Measurements from ENCODE around the gene FGF7.

The FGF7 gene

DNA sequence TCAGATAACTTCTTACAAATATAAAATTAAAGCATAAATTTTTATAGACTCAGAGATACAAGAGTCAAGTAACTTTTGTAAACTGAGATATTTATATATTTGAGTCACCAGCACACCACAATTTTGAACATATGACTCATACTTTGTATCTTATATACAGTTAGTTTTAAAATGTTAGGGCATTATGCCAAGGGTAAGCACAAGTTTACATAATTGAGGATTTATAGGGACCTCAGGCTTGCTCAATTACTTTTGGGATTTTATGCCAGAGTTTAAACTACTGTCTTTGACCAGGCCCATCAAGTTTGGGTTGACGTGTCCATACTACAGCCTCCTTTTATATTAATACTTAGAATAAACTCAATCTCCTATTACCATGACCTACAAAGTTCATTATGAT, 7.4 kb upstream of the FGF7 start:
- peak; percentile 75 for ATAC-seq
- TF ChIP-seq PPARA (CRISPR knock-in tag; IDR thresholded peaks at IDR 0.05; ENCODE audit: borderline replicate concordance) (no peak), ISL1 (CRISPR knock-in tag; IDR thresholded peaks at IDR 0.05) (peak; percentile 14; the same call in 1 of the 2 replicates)

DNA sequence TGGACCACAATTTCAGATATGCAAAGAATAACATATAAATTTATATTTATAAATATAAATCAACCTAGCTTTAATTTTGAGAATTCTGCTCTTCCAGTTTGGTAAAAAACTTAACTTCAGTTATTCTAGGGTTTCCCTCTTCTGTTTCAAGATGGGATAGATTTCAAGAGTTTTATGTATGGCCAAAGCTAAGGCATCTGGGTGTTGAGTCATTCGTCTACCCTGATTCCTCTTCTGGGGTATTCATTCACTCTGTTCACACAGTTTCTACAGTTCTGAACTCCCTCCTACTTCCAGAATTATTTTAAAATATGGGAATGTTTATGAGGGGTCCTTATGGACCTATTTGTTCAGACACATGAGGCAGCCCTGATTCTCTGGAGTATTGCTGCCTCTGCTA, 4.2 kb upstream of the FGF7 start:
- no peak for ATAC-seq

DNA sequence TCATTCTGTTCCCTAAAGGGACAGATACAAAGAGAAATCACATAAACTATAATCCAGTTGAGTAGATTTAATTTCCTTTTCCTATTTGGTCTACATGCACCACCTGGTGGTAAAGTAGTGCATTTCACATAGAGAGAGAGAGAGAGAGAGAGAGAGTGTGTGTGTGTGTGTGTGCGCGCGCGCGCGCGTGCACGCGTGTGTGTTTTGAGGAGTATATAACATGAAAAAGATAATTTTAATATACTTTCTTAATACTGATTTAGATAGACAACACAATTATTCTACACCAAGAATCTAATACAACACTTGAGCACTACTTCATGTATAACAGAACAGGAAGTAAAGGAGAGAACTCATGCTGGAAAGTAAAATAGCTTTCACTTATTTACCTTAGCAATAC, 1.1 kb upstream of the FGF7 start:
- peak; percentile 70 for ATAC-seq
- TF ChIP-seq ZNF8 (CRISPR knock-in tag; IDR thresholded peaks at IDR 0.05): 0 out of 2 replicates have a peak, but pooled peaks have one; percentile 12
- no peak for TF ChIP-seq ISL1 (CRISPR knock-in tag; IDR thresholded peaks at IDR 0.05)

More for the DNA sequence above, 4.2 kb upstream of the FGF7 start:
- TF ChIP-seq ZC3H10 (CRISPR knock-in tag; IDR thresholded peaks at IDR 0.05) (no peak), ZNF8 (CRISPR knock-in tag; IDR thresholded peaks at IDR 0.05) (no peak), GLIS3 (CRISPR knock-in tag; IDR thresholded peaks at IDR 0.05) (no peak), ZNF70 (CRISPR knock-in tag; IDR thresholded peaks at IDR 0.05) (no peak), BACH2 (CRISPR knock-in tag; IDR thresholded peaks at IDR 0.05; ENCODE audit: borderline replicate concordance) (no peak), RARB (CRISPR knock-in tag; IDR thresholded peaks at IDR 0.05) (no peak), OSR1 (CRISPR knock-in tag; IDR thresholded peaks at IDR 0.05) (no peak), TOX (CRISPR knock-in tag; IDR thresholded peaks at IDR 0.05; ENCODE audit: borderline replicate concordance) (no peak), ARNTL (CRISPR knock-in tag; IDR thresholded peaks at IDR 0.05; ENCODE audit: borderline replicate concordance, low read depth) (no peak), CSDC2 (CRISPR knock-in tag; IDR thresholded peaks at IDR 0.05) (no peak), ZNF565 (CRISPR knock-in tag; conservative IDR thresholded peaks at IDR 0.05; ENCODE audit: low read depth) (no peak), ZFP30 (CRISPR knock-in tag; IDR thresholded peaks at IDR 0.05) (no peak), SNAI2 (CRISPR knock-in tag; IDR thresholded peaks at IDR 0.05) (no peak)
- TF ChIP-seq, protein P1, sequence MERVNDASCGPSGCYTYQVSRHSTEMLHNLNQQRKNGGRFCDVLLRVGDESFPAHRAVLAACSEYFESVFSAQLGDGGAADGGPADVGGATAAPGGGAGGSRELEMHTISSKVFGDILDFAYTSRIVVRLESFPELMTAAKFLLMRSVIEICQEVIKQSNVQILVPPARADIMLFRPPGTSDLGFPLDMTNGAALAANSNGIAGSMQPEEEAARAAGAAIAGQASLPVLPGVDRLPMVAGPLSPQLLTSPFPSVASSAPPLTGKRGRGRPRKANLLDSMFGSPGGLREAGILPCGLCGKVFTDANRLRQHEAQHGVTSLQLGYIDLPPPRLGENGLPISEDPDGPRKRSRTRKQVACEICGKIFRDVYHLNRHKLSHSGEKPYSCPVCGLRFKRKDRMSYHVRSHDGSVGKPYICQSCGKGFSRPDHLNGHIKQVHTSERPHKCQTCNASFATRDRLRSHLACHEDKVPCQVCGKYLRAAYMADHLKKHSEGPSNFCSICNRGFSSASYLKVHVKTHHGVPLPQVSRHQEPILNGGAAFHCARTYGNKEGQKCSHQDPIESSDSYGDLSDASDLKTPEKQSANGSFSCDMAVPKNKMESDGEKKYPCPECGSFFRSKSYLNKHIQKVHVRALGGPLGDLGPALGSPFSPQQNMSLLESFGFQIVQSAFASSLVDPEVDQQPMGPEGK (CRISPR knock-in tag; IDR thresholded peaks at IDR 0.05; ENCODE audit: borderline replicate concordance): no peak
- TF ChIP-seq, protein P2, sequence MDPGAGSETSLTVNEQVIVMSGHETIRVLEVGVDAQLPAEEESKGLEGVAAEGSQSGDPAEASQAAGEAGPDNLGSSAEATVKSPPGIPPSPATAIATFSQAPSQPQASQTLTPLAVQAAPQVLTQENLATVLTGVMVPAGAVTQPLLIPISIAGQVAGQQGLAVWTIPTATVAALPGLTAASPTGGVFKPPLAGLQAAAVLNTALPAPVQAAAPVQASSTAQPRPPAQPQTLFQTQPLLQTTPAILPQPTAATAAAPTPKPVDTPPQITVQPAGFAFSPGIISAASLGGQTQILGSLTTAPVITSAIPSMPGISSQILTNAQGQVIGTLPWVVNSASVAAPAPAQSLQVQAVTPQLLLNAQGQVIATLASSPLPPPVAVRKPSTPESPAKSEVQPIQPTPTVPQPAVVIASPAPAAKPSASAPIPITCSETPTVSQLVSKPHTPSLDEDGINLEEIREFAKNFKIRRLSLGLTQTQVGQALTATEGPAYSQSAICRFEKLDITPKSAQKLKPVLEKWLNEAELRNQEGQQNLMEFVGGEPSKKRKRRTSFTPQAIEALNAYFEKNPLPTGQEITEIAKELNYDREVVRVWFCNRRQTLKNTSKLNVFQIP (CRISPR knock-in tag; IDR thresholded peaks at IDR 0.05; ENCODE audit: borderline replicate concordance, low read depth): no peak
- TF ChIP-seq, protein P3, sequence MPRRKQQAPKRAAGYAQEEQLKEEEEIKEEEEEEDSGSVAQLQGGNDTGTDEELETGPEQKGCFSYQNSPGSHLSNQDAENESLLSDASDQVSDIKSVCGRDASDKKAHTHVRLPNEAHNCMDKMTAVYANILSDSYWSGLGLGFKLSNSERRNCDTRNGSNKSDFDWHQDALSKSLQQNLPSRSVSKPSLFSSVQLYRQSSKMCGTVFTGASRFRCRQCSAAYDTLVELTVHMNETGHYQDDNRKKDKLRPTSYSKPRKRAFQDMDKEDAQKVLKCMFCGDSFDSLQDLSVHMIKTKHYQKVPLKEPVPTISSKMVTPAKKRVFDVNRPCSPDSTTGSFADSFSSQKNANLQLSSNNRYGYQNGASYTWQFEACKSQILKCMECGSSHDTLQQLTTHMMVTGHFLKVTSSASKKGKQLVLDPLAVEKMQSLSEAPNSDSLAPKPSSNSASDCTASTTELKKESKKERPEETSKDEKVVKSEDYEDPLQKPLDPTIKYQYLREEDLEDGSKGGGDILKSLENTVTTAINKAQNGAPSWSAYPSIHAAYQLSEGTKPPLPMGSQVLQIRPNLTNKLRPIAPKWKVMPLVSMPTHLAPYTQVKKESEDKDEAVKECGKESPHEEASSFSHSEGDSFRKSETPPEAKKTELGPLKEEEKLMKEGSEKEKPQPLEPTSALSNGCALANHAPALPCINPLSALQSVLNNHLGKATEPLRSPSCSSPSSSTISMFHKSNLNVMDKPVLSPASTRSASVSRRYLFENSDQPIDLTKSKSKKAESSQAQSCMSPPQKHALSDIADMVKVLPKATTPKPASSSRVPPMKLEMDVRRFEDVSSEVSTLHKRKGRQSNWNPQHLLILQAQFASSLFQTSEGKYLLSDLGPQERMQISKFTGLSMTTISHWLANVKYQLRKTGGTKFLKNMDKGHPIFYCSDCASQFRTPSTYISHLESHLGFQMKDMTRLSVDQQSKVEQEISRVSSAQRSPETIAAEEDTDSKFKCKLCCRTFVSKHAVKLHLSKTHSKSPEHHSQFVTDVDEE (CRISPR knock-in tag; IDR thresholded peaks at IDR 0.05): no peak

DNA sequence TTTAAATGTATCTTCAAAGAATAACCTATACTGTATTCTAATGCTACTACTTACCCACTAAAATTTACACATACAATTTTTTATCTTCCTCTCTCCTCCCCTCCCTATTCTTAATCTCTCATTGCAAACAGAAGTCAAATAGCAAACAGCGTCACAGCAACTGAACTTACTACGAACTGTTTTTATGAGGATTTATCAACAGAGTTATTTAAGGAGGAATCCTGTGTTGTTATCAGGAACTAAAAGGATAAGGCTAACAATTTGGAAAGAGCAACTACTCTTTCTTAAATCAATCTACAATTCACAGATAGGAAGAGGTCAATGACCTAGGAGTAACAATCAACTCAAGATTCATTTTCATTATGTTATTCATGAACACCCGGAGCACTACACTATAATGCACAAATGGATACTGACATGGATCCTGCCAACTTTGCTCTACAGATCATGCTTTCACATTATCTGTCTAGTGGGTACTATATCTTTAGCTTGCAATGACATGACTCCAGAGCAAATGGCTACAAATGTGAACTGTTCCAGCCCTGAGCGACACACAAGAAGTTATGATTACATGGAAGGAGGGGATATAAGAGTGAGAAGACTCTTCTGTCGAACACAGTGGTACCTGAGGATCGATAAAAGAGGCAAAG, 984 bp downstream of the FGF7 start:
- ATAC-seq: no peak
- TF ChIP-seq BACH2 (CRISPR knock-in tag; IDR thresholded peaks at IDR 0.05; ENCODE audit: borderline replicate concordance): no peak
- TF ChIP-seq, protein P3 (CRISPR knock-in tag; IDR thresholded peaks at IDR 0.05): no peak
- no peak for TF ChIP-seq SNAI2 (CRISPR knock-in tag; IDR thresholded peaks at IDR 0.05)
- no peak for TF ChIP-seq TCF4 (CRISPR knock-in tag; IDR thresholded peaks at IDR 0.05; ENCODE audit: borderline replicate concordance)
- no peak for TF ChIP-seq ZNF8 (CRISPR knock-in tag; IDR thresholded peaks at IDR 0.05)
- TF ChIP-seq ZNF565 (CRISPR knock-in tag; conservative IDR thresholded peaks at IDR 0.05; ENCODE audit: low read depth): no peak
- TF ChIP-seq, protein P2 (CRISPR knock-in tag; IDR thresholded peaks at IDR 0.05; ENCODE audit: borderline replicate concordance, low read depth): no peak
- no peak for TF ChIP-seq RARB (CRISPR knock-in tag; IDR thresholded peaks at IDR 0.05)
- TF ChIP-seq, protein P4, sequence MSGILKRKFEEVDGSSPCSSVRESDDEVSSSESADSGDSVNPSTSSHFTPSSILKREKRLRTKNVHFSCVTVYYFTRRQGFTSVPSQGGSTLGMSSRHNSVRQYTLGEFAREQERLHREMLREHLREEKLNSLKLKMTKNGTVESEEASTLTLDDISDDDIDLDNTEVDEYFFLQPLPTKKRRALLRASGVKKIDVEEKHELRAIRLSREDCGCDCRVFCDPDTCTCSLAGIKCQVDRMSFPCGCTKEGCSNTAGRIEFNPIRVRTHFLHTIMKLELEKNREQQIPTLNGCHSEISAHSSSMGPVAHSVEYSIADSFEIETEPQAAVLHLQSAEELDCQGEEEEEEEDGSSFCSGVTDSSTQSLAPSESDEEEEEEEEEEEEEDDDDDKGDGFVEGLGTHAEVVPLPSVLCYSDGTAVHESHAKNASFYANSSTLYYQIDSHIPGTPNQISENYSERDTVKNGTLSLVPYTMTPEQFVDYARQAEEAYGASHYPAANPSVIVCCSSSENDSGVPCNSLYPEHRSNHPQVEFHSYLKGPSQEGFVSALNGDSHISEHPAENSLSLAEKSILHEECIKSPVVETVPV (CRISPR knock-in tag; IDR thresholded peaks at IDR 0.05): no peak

All from SK-N-SH treated with all-trans-retinoic acid at 6 μM for 48 hours (cell line).